GM12864 (cell line): ENCODE results near the gene SMYD3.

Experiments
- DNase-seq: peaks from one replicate; pipeline ENCODE4 v3.0.0-alpha.2; 2011; ENCODE audit warnings: low read depth
- H3K4me3 ChIP-seq: 2 replicates; pipeline ENCODE4 v1.5.1; 2011; ENCODE audit warnings: mild to moderate bottlenecking, low read depth, low read length, control low read depth
- TF ChIP-seq, protein P1 (sequence below): IDR thresholded peaks from 2 replicates; pipeline ENCODE4 v1.5.1; 2011; ENCODE audit warnings: low read depth, mild to moderate bottlenecking, moderate library complexity, low read length, control low read depth, inconsistent platforms; ENCODE audit errors: missing control alignments

SMYD3 gene

DNA sequence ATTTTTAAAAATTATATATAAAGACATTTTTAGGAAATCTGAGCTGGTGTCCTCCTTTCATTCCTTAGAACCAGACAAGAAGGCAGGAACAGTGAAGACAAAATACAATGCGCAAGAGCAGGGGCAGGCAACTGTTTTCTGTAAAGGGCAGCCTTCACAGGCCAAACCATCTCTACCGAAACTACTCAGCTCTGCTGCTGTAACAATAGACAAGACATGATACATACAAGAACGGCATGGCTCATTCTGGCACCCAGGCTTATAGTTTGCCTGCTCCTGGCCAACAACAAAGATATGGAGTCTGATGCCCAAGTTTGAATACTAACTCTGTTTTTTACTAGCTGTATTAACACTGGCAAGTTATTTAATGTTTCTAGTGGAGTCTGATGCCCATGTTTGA is 232.0 kb downstream of the SMYD3 start:
- TF ChIP-seq, protein P1, sequence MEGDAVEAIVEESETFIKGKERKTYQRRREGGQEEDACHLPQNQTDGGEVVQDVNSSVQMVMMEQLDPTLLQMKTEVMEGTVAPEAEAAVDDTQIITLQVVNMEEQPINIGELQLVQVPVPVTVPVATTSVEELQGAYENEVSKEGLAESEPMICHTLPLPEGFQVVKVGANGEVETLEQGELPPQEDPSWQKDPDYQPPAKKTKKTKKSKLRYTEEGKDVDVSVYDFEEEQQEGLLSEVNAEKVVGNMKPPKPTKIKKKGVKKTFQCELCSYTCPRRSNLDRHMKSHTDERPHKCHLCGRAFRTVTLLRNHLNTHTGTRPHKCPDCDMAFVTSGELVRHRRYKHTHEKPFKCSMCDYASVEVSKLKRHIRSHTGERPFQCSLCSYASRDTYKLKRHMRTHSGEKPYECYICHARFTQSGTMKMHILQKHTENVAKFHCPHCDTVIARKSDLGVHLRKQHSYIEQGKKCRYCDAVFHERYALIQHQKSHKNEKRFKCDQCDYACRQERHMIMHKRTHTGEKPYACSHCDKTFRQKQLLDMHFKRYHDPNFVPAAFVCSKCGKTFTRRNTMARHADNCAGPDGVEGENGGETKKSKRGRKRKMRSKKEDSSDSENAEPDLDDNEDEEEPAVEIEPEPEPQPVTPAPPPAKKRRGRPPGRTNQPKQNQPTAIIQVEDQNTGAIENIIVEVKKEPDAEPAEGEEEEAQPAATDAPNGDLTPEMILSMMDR = no peak
- no peak overlapping the region for H3K4me3 ChIP-seq
- no peak for DNase-seq

DNA sequence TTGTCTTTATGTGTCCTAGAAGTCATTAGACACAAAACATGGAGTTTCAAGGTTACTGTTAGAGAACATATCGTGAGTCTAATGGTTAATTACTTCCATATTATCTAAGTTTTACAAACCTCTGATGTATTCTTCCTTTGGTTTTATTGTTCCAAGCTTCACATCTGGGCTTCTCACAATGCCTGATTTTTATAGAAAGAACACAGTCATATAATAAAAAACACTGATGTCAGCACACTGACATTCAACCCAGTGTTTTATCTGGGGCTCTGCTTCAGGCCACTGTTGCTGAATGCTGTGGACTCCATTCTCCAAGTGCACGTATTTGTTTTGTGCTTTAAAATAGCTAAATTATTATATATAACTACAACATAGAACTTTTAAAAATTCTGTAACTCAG is 232.9 kb downstream of the SMYD3 start:
- TF ChIP-seq, protein P1 = no peak
- DNase-seq = no peak
- H3K4me3 ChIP-seq = no peak overlapping the region

DNA sequence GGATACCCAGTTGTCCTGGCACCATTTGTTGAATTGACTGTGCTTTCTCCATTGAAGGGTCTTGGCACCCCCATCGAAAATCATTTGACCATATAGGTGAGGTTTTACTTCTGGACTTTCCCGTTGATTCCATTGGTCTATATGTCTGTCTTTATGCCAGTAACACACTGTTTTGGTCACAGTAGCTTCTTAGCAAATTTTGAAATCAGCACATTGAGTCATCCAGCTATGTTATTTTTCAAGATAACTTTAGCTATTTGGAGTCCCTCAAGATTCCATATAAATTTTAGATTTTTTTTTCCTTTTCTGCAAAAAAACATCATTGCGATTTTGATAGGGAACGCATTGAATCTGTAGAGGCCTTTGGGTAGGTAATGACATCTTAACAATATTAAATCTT is 235.6 kb downstream of the SMYD3 start:
- TF ChIP-seq, protein P1 = no peak
- DNase-seq = no peak

DNA sequence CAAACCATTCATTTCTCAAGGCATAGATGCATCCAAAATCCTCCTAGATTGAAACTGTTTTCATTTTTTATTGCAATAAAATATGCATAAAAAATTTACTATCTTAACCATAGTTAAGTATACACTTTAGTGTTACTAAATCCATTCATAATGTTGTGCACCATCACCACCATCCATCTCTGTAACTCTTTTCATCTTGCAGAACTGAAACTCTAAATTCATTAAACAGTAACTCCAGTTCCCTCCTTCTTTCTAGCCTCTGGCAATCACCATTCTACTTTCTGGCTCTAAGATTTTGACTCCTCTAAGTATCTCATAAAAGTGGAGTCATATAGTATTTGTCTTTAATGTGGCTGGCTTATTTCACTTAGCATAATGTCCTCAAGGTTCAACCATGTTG is 236.8 kb downstream of the SMYD3 start:
- no peak overlapping the region for H3K4me3 ChIP-seq
- DNase-seq = no peak
- TF ChIP-seq, protein P1 = no peak

More for the DNA sequence above, 235.6 kb downstream of the SMYD3 start:
- H3K4me3 ChIP-seq = no peak overlapping the region

DNA sequence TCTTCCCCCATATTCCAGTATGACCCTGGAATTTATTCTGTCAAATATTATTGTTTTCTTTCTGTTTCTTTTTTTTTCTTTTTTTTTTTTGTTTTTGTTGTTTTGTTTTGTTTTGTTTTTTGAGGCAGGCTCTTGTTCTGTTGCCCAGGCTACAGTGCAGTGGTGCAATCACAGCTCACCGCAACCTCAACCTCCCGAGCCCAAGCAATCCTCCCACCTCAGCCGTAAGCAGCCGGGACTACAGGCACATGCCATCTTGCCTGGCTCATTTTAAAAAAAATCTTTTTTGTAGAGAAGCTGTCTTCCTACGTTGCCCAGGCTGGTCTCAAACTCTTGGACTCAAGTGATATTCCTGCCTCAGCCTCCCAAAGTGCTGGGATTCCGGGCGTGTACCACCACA is 237.6 kb downstream of the SMYD3 start:
- H3K4me3 ChIP-seq = no peak overlapping the region
- DNase-seq = no peak
- TF ChIP-seq, protein P1 = no peak

DNA sequence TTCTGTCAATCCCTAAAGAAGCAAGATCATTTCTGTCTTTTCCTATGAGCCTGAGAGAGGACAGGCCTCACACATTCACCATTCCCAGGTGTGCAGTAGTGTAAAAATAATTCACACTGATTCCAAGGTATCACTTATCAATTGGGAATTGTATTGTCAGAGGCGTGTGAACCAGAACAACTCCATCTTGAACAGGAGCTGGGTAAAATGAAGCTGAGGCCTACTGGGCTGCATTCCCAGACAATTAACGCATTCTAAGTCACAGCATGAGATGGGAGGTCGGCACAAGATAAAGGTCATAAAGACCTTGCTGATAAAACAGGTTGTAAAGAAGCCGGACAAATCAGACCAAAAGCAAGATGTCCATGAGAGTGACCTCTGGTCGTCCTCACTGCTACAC is 239.2 kb downstream of the SMYD3 start:
- DNase-seq = no peak
- H3K4me3 ChIP-seq = no peak overlapping the region
- TF ChIP-seq, protein P1 = no peak

DNA sequence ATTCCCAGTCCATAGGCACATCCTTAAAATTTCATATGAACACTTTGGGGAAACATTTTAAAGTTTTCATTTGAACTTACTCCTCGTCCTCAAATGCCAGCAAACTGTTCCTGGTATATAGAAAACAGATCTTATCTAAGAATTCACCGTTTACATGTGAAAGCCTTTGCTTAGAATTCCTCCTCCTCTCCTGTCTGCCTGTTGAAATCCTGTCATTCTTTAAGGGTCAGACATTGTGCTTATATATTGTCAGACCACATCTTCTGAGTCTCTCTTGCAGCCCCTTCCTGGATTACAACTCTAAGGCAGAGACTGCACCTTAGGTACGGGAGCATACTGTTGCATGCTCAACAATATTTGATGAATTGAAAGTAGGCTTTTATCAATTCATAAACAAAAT is 239.7 kb downstream of the SMYD3 start:
- no peak overlapping the region for H3K4me3 ChIP-seq
- no peak for DNase-seq
- TF ChIP-seq, protein P1 = no peak
